HFFc6 (cell line): ENCODE measurements around the gene KCTD10. TPM values are rescaled to one million over a fixed set of nuclear protein-coding genes. Genes with fewer than 3 reads are reported as not detected.

ENCODE experiments used
- DNase-seq: peaks from one replicate; pipeline ENCODE4 v3.0.0-alpha.2; 2018
- H3K27ac Mint-ChIP-seq: 2 replicates; pipeline ENCODE4 v1.8.0; 2020; ENCODE audit warnings: mild to moderate bottlenecking, mixed read lengths
- H3K27me3 Mint-ChIP-seq: 2 replicates; pipeline ENCODE4 v1.8.0; 2021; ENCODE audit warnings: mild to moderate bottlenecking, moderate library complexity, mixed read lengths; ENCODE audit not compliant: insufficient read depth
- H3K36me3 Mint-ChIP-seq: 2 replicates; pipeline ENCODE4 v1.8.0; 2021; ENCODE audit warnings: low read depth, mixed read lengths
- H3K4me1 Mint-ChIP-seq: 2 replicates; pipeline ENCODE4 v1.8.0; 2020; ENCODE audit warnings: low read depth, mixed read lengths
- H3K4me3 Mint-ChIP-seq: 2 replicates; pipeline ENCODE4 v1.8.0; 2020; ENCODE audit warnings: mild to moderate bottlenecking, moderate library complexity, mixed read lengths
- H3K9me3 Mint-ChIP-seq: 2 replicates; pipeline ENCODE4 v1.8.0; 2020; ENCODE audit warnings: mild to moderate bottlenecking, mixed read lengths
- total RNA-seq, 6 experiments: library from RNA; stranded (reverse); fragmentation: NEBNext Ultra II Directional; extraction: Animal tissue kit (Norgen Biotek cat#: 25700); gene quantifications; 2 replicates in 1 of 6; 3 replicates in 5 of 6; pipeline ENCODE4 v1.2.3, GENCODE V29; 2021
- TF ChIP-seq, protein P1 (sequence below): fragments of 200-600 bp; sonication (generic); IDR thresholded peaks from 2 replicates; pipeline ENCODE4 v1.5.0; 2021; ENCODE audit warnings: antibody characterized with exemption, mild to moderate bottlenecking

KCTD10 gene
- total RNA-seq, 6 experiments from 2014 or later, result 127 to 145 (median 134) TPM

DNA sequence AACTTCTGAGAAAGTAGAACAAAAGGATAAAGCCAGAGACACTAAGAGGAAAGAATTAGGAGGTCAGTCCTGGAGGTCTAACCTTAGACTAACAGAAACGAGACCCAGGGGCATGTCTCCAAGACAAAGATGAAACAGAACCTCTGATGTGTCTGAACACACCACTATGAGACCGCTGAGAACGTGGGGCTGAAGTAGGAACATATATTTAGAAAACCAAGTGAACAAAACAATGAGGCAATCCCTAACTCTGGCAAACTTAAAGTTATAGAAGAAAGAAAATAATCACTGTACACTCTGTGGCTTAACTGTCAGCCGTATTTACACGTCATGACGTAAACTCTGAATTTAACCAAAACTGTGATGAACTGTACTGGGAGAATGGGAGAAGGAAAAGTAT lies 17.9 kb downstream of the KCTD10 start:
- Mint-ChIP-seq H3K27me3 (peaks cover 4% of the 10 kb centered on the region), H3K27ac (peak overlapping the region; percentile 99), H3K36me3 (peaks cover 67% of the 10 kb centered on the region), H3K4me3 (peak overlapping the region; percentile 47), H3K9me3 (no peaks in the 10 kb centered on the region), H3K4me1 (peaks cover 92% of the 10 kb centered on the region)
- DNase-seq, result no peak
- TF ChIP-seq, protein P1, sequence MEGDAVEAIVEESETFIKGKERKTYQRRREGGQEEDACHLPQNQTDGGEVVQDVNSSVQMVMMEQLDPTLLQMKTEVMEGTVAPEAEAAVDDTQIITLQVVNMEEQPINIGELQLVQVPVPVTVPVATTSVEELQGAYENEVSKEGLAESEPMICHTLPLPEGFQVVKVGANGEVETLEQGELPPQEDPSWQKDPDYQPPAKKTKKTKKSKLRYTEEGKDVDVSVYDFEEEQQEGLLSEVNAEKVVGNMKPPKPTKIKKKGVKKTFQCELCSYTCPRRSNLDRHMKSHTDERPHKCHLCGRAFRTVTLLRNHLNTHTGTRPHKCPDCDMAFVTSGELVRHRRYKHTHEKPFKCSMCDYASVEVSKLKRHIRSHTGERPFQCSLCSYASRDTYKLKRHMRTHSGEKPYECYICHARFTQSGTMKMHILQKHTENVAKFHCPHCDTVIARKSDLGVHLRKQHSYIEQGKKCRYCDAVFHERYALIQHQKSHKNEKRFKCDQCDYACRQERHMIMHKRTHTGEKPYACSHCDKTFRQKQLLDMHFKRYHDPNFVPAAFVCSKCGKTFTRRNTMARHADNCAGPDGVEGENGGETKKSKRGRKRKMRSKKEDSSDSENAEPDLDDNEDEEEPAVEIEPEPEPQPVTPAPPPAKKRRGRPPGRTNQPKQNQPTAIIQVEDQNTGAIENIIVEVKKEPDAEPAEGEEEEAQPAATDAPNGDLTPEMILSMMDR, result no peak

DNA sequence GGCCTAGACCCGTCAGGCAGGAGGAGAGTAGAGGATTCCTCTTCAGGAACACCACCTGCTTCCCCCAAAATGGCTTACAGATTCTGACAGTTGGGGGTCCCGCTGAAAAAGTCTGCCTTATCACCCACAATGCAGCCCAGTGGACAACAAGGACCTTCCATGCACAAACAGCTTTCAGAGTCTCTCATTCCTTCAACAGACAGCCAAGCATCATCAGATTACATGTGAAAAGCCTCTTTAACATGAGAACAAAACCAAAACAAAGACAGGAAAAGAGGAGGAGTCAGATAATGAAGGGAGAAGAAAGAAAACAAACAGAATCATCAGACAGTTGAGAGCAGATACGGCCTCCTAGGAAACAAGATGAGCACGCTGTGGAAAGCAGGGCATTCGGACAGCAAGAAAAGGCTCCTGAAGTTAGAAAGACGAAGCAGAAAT lies 18.3 kb downstream of the KCTD10 start:
- TF ChIP-seq, protein P1, result no peak
- Mint-ChIP-seq H3K27ac (peak overlapping the region; percentile 99), H3K4me3 (peak overlapping the region; percentile 47), H3K4me1 (peaks cover 91% of the 10 kb centered on the region), H3K36me3 (peaks cover 67% of the 10 kb centered on the region), H3K27me3 (peaks cover 4% of the 10 kb centered on the region), H3K9me3 (no peaks in the 10 kb centered on the region)
- no peak for DNase-seq

DNA sequence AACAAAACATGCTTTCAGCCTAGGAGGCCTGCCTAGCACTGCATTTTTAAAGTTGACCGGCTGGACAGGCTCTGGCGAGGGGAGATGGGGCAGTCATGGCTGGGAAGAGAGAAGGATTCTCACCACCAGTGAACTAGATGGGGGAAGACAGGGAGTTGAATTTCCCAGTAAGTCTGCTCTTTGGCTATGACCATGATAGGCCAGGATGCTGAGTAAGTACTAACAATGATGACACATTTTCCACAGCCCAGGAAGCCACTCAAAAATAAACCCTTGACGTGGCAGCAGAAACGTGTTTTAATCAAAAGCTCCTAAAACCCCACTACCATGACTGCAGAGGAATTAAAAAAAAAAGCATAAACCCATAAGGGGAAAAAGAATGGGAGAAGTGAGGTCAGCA lies 19.0 kb downstream of the KCTD10 start:
- Mint-ChIP-seq H3K27ac (peak overlapping the region; percentile 99), H3K36me3 (peaks cover 69% of the 10 kb centered on the region), H3K4me3 (peak overlapping the region; percentile 81), H3K9me3 (no peaks in the 10 kb centered on the region), H3K27me3 (peaks cover 4% of the 10 kb centered on the region; the same call in 1 of the 2 replicates), H3K4me1 (peaks cover 84% of the 10 kb centered on the region)
- peak; percentile 66 for DNase-seq
- TF ChIP-seq, protein P1, result no peak

DNA sequence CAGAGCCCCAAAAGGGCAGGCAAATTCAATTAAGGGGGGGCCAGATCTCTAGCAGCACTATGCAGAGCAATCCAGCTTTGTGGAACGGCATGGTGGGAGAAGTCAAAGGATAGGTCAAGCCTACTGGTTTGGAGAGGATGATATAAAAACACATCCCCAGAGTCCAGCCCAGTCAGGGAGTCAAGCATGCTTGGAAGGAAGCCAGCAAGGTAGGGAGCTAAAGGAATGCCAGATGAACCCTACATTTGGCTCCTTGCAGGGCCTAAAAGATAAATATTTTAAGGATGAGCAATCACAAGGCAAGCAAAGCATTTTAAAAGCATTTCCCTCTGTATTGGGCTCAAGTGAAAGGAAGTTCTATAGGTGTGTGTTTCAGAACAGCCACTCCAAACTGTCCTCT lies 21.4 kb downstream of the KCTD10 start:
- TF ChIP-seq, protein P1, result no peak
- DNase-seq, result no peak
- peak overlapping the region; percentile 25; the same call in 1 of the 2 replicates for H3K4me3 Mint-ChIP-seq
- H3K36me3 Mint-ChIP-seq, result peaks cover 69% of the 10 kb centered on the region
- H3K27me3 Mint-ChIP-seq, result peaks cover 4% of the 10 kb centered on the region; the same call in 1 of the 2 replicates
- peaks cover 60% of the 10 kb centered on the region for H3K4me1 Mint-ChIP-seq
- H3K9me3 Mint-ChIP-seq, result no peaks in the 10 kb centered on the region
- peak overlapping the region; percentile 62 for H3K27ac Mint-ChIP-seq

DNA sequence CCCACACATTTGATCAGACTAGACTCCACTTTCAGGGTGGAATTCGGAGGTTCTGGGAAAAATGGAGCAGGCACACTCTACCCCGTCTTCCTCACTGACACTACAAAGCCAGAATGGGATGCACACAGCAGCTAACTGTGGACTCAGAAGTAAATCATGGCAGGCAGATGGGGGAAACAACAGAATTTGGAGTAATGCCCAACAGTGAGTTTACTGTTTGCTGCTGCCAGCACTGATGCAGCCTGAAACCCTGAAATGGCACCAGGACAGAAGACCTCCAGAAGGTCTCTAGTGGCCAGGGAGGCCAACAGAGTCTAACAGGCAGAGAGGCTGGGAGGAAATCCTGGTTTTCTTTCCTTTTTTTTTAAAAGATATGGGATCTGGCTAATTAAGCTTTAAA lies 24.6 kb downstream of the KCTD10 start:
- H3K4me3 Mint-ChIP-seq, result no peak overlapping the region
- H3K9me3 Mint-ChIP-seq, result no peaks in the 10 kb centered on the region
- no peak for DNase-seq

More for the DNA sequence above, 24.6 kb downstream of the KCTD10 start:
- TF ChIP-seq, protein P1, result no peak
- peaks cover 52% of the 10 kb centered on the region for H3K36me3 Mint-ChIP-seq
- peaks cover 3% of the 10 kb centered on the region; the same call in 1 of the 2 replicates for H3K27me3 Mint-ChIP-seq
- no peak overlapping the region for H3K27ac Mint-ChIP-seq
- peaks cover 53% of the 10 kb centered on the region for H3K4me1 Mint-ChIP-seq
